ENCODE data around the gene PICK1.

Gene PICK1

DNA sequence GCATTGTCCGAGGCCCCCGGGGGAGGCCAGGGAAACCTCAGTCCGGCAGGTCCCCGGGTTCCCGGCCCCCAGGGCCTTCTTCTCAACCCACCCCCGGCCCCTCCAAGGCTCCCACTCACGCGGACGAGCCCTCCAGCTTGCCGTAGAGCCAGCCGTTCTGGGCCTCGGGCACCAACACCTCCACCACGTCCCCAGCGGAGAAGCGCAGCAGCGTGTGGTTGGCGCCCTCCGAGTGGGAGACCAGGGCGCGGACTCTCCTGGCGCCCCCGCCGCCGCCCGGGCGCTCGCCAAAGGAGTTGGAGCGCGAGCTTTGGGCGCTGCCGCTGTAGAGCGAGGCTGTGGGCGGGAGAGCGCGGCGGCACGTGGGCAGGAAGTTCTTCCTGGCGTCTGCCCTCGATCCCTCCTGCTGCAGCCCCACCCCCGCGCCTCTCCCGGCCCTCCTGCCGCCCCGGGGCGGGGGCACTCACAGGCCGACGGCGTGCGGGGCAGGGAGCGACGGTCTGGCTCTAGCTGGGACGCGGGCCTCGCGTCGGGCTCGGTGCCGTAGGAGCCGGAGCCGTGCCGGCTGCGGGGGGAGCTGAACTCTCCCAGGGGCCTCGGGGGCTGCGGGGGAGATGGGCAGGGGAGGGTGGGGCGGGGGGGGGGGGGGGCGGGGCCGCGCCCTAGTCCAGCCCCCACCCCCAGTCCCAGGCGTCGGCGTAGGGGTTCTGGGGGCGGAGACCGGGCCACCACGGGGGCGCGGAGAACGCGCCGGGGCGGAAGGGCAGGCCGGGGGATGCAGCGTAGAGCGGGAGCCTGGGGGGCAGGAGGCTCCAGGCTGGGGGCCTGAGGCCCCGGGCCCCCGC is 31.6 kb downstream of the PICK1 start (continued):
- TF ChIP-seq KLF16 (tag by site-specific recombination; IDR thresholded peaks at IDR 0.05) = no peak
- no peak for TF ChIP-seq ZNF266 (tag by site-specific recombination; IDR thresholded peaks at IDR 0.05; ENCODE audit: low read depth)
- TF ChIP-seq, protein P1, sequence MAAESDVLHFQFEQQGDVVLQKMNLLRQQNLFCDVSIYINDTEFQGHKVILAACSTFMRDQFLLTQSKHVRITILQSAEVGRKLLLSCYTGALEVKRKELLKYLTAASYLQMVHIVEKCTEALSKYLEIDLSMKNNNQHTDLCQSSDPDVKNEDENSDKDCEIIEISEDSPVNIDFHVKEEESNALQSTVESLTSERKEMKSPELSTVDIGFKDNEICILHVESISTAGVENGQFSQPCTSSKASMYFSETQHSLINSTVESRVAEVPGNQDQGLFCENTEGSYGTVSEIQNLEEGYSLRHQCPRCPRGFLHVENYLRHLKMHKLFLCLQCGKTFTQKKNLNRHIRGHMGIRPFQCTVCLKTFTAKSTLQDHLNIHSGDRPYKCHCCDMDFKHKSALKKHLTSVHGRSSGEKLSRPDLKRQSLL (tag by site-specific recombination; IDR thresholded peaks at IDR 0.05) = no peak

DNA sequence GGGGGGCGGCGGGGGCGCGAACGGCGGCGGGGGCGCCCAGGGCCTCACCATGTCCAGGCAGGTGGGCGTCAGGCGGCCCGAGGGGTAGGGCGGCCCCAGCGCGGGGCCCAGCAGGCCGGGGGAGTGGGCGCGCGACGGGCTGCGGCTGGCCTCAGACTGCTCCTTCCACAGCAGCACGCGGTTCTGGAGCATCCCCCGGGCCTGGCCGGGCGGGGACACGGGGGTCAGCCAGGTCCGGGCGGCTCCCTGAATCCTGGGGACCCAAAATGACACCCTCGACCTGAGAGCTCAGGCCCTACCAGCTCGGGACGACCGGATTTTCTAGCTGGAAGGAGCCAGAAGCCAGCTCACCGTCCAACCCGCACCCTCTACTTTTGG is 32.3 kb downstream of the PICK1 start:
- no peaks in the 10 kb centered on the region for H3K4me1 ChIP-seq (ENCODE audit: control insufficient read depth, insufficient read depth, low read length)
- H3K9me3 ChIP-seq (ENCODE audit: control insufficient read depth, insufficient read depth, low read depth, low read length) = no peaks in the 10 kb centered on the region
- CTCF ChIA-PET = interaction anchor here (0.6 to 3.3 kb wide), 3 partner anchors 12 to 26 kb away, joined by 3 to 23 read pairs (median 3); no protein-coding TSS in a partner anchor
- H3K4me3 ChIP-seq (ENCODE audit: low read depth, low read length) = no peak overlapping the region
- POLR2A ChIA-PET = no interaction called here
- no peak overlapping the region for H3K27ac ChIP-seq (ENCODE audit: extremely low read depth, low read depth, low read length)
- peaks cover 0 to 9% of the 10 kb centered on the region in 2 experiments; a peak in 2 of 3 replicates for H3K36me3 ChIP-seq (ENCODE audit: control insufficient read depth in 2 of 2, insufficient read depth in 1 of 2, low read length in 2 of 2)
- TF ChIP-seq, protein P2, sequence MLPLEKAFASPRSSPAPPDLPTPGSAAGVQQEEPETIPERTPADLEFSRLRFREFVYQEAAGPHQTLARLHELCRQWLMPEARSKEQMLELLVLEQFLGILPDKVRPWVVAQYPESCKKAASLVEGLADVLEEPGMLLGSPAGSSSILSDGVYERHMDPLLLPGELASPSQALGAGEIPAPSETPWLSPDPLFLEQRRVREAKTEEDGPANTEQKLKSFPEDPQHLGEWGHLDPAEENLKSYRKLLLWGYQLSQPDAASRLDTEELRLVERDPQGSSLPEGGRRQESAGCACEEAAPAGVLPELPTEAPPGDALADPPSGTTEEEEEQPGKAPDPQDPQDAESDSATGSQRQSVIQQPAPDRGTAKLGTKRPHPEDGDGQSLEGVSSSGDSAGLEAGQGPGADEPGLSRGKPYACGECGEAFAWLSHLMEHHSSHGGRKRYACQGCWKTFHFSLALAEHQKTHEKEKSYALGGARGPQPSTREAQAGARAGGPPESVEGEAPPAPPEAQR (tag by site-specific recombination; IDR thresholded peaks at IDR 0.05) = no peak
- TF ChIP-seq, protein P3, sequence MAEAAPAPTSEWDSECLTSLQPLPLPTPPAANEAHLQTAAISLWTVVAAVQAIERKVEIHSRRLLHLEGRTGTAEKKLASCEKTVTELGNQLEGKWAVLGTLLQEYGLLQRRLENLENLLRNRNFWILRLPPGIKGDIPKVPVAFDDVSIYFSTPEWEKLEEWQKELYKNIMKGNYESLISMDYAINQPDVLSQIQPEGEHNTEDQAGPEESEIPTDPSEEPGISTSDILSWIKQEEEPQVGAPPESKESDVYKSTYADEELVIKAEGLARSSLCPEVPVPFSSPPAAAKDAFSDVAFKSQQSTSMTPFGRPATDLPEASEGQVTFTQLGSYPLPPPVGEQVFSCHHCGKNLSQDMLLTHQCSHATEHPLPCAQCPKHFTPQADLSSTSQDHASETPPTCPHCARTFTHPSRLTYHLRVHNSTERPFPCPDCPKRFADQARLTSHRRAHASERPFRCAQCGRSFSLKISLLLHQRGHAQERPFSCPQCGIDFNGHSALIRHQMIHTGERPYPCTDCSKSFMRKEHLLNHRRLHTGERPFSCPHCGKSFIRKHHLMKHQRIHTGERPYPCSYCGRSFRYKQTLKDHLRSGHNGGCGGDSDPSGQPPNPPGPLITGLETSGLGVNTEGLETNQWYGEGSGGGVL (tag by site-specific recombination; IDR thresholded peaks at IDR 0.05) = no peak
- TF ChIP-seq KLF1 (tag by site-specific recombination; IDR thresholded peaks at IDR 0.05) = no peak
- TF ChIP-seq ZNF24 (tag by site-specific recombination; IDR thresholded peaks at IDR 0.05) = no peak
- no peak for TF ChIP-seq ZFP69B (tag by site-specific recombination; IDR thresholded peaks at IDR 0.05)
- no peak for TF ChIP-seq ZNF561 (tag by site-specific recombination; IDR thresholded peaks at IDR 0.05; ENCODE audit: borderline replicate concordance)
- no peak for TF ChIP-seq GLIS1 (tag by site-specific recombination; IDR thresholded peaks at IDR 0.05)
- TF ChIP-seq, protein P4, sequence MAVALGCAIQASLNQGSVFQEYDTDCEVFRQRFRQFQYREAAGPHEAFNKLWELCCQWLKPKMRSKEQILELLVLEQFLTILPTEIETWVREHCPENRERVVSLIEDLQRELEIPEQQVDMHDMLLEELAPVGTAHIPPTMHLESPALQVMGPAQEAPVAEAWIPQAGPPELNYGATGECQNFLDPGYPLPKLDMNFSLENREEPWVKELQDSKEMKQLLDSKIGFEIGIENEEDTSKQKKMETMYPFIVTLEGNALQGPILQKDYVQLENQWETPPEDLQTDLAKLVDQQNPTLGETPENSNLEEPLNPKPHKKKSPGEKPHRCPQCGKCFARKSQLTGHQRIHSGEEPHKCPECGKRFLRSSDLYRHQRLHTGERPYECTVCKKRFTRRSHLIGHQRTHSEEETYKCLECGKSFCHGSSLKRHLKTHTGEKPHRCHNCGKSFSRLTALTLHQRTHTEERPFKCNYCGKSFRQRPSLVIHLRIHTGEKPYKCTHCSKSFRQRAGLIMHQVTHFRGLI (tag by site-specific recombination; IDR thresholded peaks at IDR 0.05) = no peak
- TF ChIP-seq ZNF624 (tag by site-specific recombination; IDR thresholded peaks at IDR 0.05) = no peak
- TF ChIP-seq ZNF830 (tag by site-specific recombination; IDR thresholded peaks at IDR 0.05; ENCODE audit: low read depth) = no peak
- no peak for TF ChIP-seq SP2 (tag by site-specific recombination; IDR thresholded peaks at IDR 0.05)
- TF ChIP-seq ZNF423 (tag by site-specific recombination; IDR thresholded peaks at IDR 0.05) = no peak
- TF ChIP-seq ZNF658 (tag by site-specific recombination; IDR thresholded peaks at IDR 0.05) = no peak
- TF ChIP-seq ZNF530 (tag by site-specific recombination; IDR thresholded peaks at IDR 0.05; ENCODE audit: low read depth) = no peak
- TF ChIP-seq ZSCAN30 (tag by site-specific recombination; IDR thresholded peaks at IDR 0.05) = no peak
- TF ChIP-seq, protein P5, sequence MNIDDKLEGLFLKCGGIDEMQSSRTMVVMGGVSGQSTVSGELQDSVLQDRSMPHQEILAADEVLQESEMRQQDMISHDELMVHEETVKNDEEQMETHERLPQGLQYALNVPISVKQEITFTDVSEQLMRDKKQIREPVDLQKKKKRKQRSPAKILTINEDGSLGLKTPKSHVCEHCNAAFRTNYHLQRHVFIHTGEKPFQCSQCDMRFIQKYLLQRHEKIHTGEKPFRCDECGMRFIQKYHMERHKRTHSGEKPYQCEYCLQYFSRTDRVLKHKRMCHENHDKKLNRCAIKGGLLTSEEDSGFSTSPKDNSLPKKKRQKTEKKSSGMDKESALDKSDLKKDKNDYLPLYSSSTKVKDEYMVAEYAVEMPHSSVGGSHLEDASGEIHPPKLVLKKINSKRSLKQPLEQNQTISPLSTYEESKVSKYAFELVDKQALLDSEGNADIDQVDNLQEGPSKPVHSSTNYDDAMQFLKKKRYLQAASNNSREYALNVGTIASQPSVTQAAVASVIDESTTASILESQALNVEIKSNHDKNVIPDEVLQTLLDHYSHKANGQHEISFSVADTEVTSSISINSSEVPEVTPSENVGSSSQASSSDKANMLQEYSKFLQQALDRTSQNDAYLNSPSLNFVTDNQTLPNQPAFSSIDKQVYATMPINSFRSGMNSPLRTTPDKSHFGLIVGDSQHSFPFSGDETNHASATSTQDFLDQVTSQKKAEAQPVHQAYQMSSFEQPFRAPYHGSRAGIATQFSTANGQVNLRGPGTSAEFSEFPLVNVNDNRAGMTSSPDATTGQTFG (tag by site-specific recombination; IDR thresholded peaks at IDR 0.05; ENCODE audit: borderline replicate concordance) = no peak
- no peak for TF ChIP-seq ZNF777 (tag by site-specific recombination; IDR thresholded peaks at IDR 0.05; ENCODE audit: borderline replicate concordance)
